Endodermal cell (in vitro differentiated cells): ENCODE measurements around the gene BPIFB6. TPM values are rescaled to one million over a fixed set of nuclear protein-coding genes. Genes with fewer than 3 reads are reported as not detected.

ENCODE experiments used
- DNase-seq: peaks from one replicate; pipeline ENCODE4 v3.0.0-alpha.2; 2017
- H3K27ac ChIP-seq: 2 replicates; pipeline ENCODE4 v1.5.1; 2013; ENCODE audit warnings: mild to moderate bottlenecking, low read depth, low read length, moderate library complexity
- H3K27me3 ChIP-seq: 2 replicates; pipeline ENCODE4 v1.6.1; 2013; ENCODE audit warnings: mild to moderate bottlenecking, low read length, moderate library complexity; ENCODE audit not compliant: insufficient read depth, control insufficient read depth, poor library complexity, severe bottlenecking
- H3K36me3 ChIP-seq: 2 replicates; pipeline ENCODE4 v1.7.0; 2013; ENCODE audit warnings: mild to moderate bottlenecking, low read length, moderate library complexity; ENCODE audit not compliant: control insufficient read depth, insufficient read depth
- H3K4me1 ChIP-seq: one replicate; pipeline ENCODE4 v1.7.0; 2013; ENCODE audit warnings: low read length; ENCODE audit not compliant: control insufficient read depth, insufficient read depth
- H3K4me3 ChIP-seq: 2 replicates; pipeline ENCODE4 v1.5.1; 2013; ENCODE audit warnings: mild to moderate bottlenecking, low read length, moderate library complexity
- H3K9ac ChIP-seq: 2 replicates; pipeline ENCODE4 v1.6.1; 2013; ENCODE audit warnings: mild to moderate bottlenecking, low read length, moderate library complexity; ENCODE audit not compliant: poor library complexity, severe bottlenecking; ENCODE audit errors: extremely low read depth
- H3K9me3 ChIP-seq: 2 replicates; pipeline ENCODE4 v1.6.1; 2013; ENCODE audit warnings: mild to moderate bottlenecking, low read length, moderate library complexity; ENCODE audit not compliant: control insufficient read depth
- H3K27ac Mint-ChIP-seq: 2 replicates; pipeline ENCODE4 v1.8.0; 2020; ENCODE audit warnings: mixed read lengths
- H3K27me3 Mint-ChIP-seq: 2 replicates; pipeline ENCODE4 v1.8.0; 2021; ENCODE audit warnings: mild to moderate bottlenecking, mixed read lengths; ENCODE audit not compliant: insufficient read depth
- H3K36me3 Mint-ChIP-seq: 2 replicates; pipeline ENCODE4 v1.8.0; 2020; ENCODE audit warnings: low read depth, mixed read lengths
- H3K4me1 Mint-ChIP-seq: 2 replicates; pipeline ENCODE4 v1.8.0; 2020; ENCODE audit warnings: mixed read lengths
- H3K4me3 Mint-ChIP-seq: 2 replicates; pipeline ENCODE4 v1.8.0; 2020; ENCODE audit warnings: mild to moderate bottlenecking, moderate library complexity, mixed read lengths
- H3K9me3 Mint-ChIP-seq: 2 replicates; pipeline ENCODE4 v1.8.0; 2020; ENCODE audit warnings: mild to moderate bottlenecking, mixed read lengths
- WGBS, 2 experiments: methylation state at CpG; one replicate each; pipeline versions ENCODE4 v1.1.5 to v1.1.7; 2013; ENCODE audit warnings: missing lambda C conversion rate in 2 of 2, mixed read lengths in 1 of 2; ENCODE audit not compliant: insufficient coverage in 1 of 2, insufficient read length in 1 of 2; 5-methylcytosine and 5-hydroxymethylcytosine counted together
- total RNA-seq, 2 donors: library from RNA; stranded (reverse); fragmentation: NEBNext Ultra II Directional in 1 of 2; extraction: Animal tissue kit (Norgen Biotek cat#: 25700) in 1 of 2; gene quantifications; 2 replicates in 1 of 2; 3 replicates in 1 of 2; pipeline ENCODE4 v1.2.1, GENCODE V29; 2021
- TF ChIP-seq, protein P1 (sequence below): fragments of 200-600 bp; sonication (generic); conservative IDR thresholded peaks from 2 replicates; pipeline ENCODE4 v1.5.0; 2021; ENCODE audit warnings: antibody characterized with exemption, mild to moderate bottlenecking

BPIFB6 gene
- total RNA-seq, 2 donors from 2014 or later: not detected

DNA sequence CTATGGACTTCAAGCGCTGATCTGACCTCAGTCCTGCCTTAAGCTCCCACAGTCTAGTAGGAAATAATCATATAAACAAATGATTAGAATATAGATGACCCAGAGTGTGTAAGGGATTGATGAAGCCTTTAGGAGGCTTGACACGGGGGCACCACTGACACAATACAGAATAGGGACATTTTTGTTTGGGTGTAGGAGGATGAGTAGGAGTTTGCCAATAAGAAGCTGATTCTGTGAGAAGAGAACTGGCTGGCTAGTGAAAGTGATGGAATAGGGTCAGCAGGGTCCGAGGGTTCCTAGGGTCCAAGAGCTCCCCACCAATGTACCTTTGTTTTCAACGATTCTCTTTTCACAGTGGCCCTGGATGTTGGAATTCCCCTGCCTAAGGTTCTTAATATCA, 40.9 kb downstream of the BPIFB6 start:
- TF ChIP-seq, protein P1, sequence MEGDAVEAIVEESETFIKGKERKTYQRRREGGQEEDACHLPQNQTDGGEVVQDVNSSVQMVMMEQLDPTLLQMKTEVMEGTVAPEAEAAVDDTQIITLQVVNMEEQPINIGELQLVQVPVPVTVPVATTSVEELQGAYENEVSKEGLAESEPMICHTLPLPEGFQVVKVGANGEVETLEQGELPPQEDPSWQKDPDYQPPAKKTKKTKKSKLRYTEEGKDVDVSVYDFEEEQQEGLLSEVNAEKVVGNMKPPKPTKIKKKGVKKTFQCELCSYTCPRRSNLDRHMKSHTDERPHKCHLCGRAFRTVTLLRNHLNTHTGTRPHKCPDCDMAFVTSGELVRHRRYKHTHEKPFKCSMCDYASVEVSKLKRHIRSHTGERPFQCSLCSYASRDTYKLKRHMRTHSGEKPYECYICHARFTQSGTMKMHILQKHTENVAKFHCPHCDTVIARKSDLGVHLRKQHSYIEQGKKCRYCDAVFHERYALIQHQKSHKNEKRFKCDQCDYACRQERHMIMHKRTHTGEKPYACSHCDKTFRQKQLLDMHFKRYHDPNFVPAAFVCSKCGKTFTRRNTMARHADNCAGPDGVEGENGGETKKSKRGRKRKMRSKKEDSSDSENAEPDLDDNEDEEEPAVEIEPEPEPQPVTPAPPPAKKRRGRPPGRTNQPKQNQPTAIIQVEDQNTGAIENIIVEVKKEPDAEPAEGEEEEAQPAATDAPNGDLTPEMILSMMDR: no peak
- peaks cover 2% of the 10 kb centered on the region for H3K4me1 Mint-ChIP-seq
- Histone ChIP-seq H3K27me3 (no peaks in the 10 kb centered on the region), H3K9me3 (no peaks in the 10 kb centered on the region), H3K27ac (no peak overlapping the region), H3K4me1 (no peaks in the 10 kb centered on the region), H3K9ac (no peak overlapping the region), H3K36me3 (no peaks in the 10 kb centered on the region), H3K4me3 (no peak overlapping the region)
- 78 to 91% methylated on average over 3 to 4 of the region's 4 CpGs for WGBS, 2 experiments
- peaks cover 2% of the 10 kb centered on the region for H3K27me3 Mint-ChIP-seq
- no peaks in the 10 kb centered on the region for H3K9me3 Mint-ChIP-seq
- no peak overlapping the region for H3K27ac Mint-ChIP-seq
- no peak for DNase-seq
- no peak overlapping the region for H3K4me3 Mint-ChIP-seq
- no peaks in the 10 kb centered on the region for H3K36me3 Mint-ChIP-seq

DNA sequence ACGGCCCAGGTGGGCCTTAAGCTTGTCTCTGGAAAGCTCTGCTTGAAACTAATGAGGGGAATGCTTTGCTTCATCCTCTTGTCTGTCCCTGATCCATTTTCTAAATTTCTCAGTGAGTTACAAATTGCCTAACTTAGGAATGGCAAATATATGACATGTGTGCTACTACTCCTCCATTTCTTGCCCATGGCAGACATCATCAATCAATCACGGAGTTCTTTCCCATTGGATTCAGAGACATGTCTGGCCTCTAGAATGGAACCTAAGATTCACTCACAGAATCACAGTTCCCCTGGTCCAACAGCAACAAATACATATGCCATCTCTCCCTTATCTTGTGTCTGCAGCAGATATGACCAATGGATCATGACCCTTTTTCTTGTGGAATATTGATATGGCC, 41.4 kb downstream of the BPIFB6 start:
- Mint-ChIP-seq H3K27ac (no peak overlapping the region), H3K27me3 (peaks cover 2% of the 10 kb centered on the region), H3K4me3 (no peak overlapping the region), H3K9me3 (no peaks in the 10 kb centered on the region), H3K36me3 (no peaks in the 10 kb centered on the region), H3K4me1 (peaks cover 2% of the 10 kb centered on the region)
- Histone ChIP-seq H3K4me3 (no peak overlapping the region), H3K9ac (no peak overlapping the region), H3K9me3 (no peaks in the 10 kb centered on the region), H3K36me3 (no peaks in the 10 kb centered on the region), H3K4me1 (no peaks in the 10 kb centered on the region), H3K27ac (no peak overlapping the region), H3K27me3 (no peaks in the 10 kb centered on the region)
- WGBS, 2 experiments: 95 to 96% methylated on average over 2 of the region's 2 CpGs
- DNase-seq: no peak
- TF ChIP-seq, protein P1: no peak

DNA sequence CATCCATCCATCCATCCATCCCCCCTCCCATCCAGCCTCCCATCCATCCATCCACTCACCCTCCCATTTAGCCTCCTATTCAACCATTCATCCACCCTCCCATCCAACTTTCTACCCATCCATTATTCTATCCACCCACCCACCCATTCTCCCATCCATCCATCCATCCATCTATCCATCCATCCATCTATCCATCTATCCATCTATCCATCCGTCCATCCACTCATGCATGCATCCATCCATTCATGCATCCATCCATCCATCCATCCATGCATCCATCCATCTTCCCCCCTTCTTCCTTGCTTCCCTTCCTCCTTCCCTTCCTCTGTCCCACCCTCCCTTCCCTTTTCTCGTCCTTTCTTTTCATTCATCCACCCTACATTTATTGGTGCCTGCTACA, 43.2 kb downstream of the BPIFB6 start:
- 83 to 91% methylated on average over 2 of the region's 2 CpGs for WGBS, 2 experiments

More for the DNA sequence above, 43.2 kb downstream of the BPIFB6 start:
- Mint-ChIP-seq H3K9me3 (no peaks in the 10 kb centered on the region), H3K27ac (no peak overlapping the region), H3K4me1 (no peaks in the 10 kb centered on the region), H3K4me3 (no peak overlapping the region), H3K36me3 (no peaks in the 10 kb centered on the region), H3K27me3 (peaks cover 2% of the 10 kb centered on the region)
- H3K9me3 ChIP-seq: no peaks in the 10 kb centered on the region
- H3K4me3 ChIP-seq: no peak overlapping the region
- H3K9ac ChIP-seq: no peak overlapping the region
- TF ChIP-seq, protein P1: no peak
- DNase-seq: no peak
- H3K27me3 ChIP-seq: no peaks in the 10 kb centered on the region
- no peaks in the 10 kb centered on the region for H3K36me3 ChIP-seq
- no peak overlapping the region for H3K27ac ChIP-seq
- no peaks in the 10 kb centered on the region for H3K4me1 ChIP-seq
